ENCODE results near the gene ZNF576. TPM values are rescaled to one million over a fixed set of nuclear protein-coding genes. Genes with fewer than 3 reads are reported as not detected.

The ZNF576 gene
- total and polyA plus RNA-seq, 2 experiments from 2014 or later, result 5.9 to 16.9 TPM

GRCh38 chr19:43562698-43563241, 33.6 kb upstream of the ZNF576 start:
- Histone ChIP-seq H3K79me2 (replicated peaks; ENCODE audit: insufficient read depth) (no peaks in the 10 kb centered on the region), H3K4me1 (ENCODE audit: insufficient read depth) (no peaks in the 10 kb centered on the region), H2AFZ (no peak overlapping the region), H3K36me3 (ENCODE audit: insufficient read depth) (no peaks in the 10 kb centered on the region), H3K4me2 (no peak overlapping the region), H3K4me3 (no peak overlapping the region), H3K27ac (ENCODE audit: low read depth) (no peak overlapping the region), H3F3A (replicated peaks; ENCODE audit: low read depth) (0 out of 2 replicates have a peak, but pooled peaks cover 5% of the 10 kb centered on the region), H3K27me3 (ENCODE audit: insufficient read depth) (no peaks in the 10 kb centered on the region), H4K20me1 (replicated peaks; ENCODE audit: insufficient read depth) (no peaks in the 10 kb centered on the region; the same call in 1 of the 2 replicates), H3K9me2 (ENCODE audit: insufficient read depth) (no peaks in the 10 kb centered on the region)
- H3K9me3 Mint-ChIP-seq, result no peaks in the 10 kb centered on the region
- H3K4me1 Mint-ChIP-seq, result no peaks in the 10 kb centered on the region
- no peak for TF ChIP-seq STAT1 (IDR thresholded peaks at IDR 0.05; ENCODE audit: unreplicated experiment)
- no peak for TF ChIP-seq ZNF331 (CRISPR knock-in tag; IDR thresholded peaks at IDR 0.05; ENCODE audit: low read depth)
- TF ChIP-seq, protein P1, sequence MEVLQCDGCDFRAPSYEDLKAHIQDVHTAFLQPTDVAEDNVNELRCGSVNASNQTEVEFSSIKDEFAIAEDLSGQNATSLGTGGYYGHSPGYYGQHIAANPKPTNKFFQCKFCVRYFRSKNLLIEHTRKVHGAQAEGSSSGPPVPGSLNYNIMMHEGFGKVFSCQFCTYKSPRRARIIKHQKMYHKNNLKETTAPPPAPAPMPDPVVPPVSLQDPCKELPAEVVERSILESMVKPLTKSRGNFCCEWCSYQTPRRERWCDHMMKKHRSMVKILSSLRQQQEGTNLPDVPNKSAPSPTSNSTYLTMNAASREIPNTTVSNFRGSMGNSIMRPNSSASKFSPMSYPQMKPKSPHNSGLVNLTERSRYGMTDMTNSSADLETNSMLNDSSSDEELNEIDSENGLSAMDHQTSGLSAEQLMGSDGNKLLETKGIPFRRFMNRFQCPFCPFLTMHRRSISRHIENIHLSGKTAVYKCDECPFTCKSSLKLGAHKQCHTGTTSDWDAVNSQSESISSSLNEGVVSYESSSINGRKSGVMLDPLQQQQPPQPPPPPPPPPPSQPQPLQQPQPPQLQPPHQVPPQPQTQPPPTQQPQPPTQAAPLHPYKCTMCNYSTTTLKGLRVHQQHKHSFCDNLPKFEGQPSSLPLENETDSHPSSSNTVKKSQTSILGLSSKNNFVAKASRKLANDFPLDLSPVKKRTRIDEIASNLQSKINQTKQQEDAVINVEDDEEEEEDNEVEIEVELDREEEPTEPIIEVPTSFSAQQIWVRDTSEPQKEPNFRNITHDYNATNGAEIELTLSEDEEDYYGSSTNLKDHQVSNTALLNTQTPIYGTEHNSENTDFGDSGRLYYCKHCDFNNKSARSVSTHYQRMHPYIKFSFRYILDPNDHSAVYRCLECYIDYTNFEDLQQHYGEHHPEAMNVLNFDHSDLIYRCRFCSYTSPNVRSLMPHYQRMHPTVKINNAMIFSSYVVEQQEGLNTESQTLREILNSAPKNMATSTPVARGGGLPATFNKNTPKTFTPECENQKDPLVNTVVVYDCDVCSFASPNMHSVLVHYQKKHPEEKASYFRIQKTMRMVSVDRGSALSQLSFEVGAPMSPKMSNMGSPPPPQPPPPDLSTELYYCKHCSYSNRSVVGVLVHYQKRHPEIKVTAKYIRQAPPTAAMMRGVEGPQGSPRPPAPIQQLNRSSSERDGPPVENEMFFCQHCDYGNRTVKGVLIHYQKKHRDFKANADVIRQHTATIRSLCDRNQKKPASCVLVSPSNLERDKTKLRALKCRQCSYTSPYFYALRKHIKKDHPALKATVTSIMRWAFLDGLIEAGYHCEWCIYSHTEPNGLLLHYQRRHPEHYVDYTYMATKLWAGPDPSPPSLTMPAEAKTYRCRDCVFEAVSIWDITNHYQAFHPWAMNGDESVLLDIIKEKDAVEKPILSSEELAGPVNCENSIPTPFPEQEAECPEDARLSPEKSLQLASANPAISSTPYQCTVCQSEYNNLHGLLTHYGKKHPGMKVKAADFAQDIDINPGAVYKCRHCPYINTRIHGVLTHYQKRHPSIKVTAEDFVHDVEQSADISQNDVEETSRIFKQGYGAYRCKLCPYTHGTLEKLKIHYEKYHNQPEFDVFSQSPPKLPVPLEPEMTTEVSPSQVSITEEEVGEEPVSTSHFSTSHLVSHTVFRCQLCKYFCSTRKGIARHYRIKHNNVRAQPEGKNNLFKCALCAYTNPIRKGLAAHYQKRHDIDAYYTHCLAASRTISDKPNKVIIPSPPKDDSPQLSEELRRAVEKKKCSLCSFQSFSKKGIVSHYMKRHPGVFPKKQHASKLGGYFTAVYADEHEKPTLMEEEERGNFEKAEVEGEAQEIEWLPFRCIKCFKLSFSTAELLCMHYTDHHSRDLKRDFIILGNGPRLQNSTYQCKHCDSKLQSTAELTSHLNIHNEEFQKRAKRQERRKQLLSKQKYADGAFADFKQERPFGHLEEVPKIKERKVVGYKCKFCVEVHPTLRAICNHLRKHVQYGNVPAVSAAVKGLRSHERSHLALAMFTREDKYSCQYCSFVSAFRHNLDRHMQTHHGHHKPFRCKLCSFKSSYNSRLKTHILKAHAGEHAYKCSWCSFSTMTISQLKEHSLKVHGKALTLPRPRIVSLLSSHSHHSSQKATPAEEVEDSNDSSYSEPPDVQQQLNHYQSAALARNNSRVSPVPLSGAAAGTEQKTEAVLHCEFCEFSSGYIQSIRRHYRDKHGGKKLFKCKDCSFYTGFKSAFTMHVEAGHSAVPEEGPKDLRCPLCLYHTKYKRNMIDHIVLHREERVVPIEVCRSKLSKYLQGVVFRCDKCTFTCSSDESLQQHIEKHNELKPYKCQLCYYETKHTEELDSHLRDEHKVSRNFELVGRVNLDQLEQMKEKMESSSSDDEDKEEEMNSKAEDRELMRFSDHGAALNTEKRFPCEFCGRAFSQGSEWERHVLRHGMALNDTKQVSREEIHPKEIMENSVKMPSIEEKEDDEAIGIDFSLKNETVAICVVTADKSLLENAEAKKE (CRISPR knock-in tag; IDR thresholded peaks at IDR 0.05), result no peak
- no peak for TF ChIP-seq REST (IDR thresholded peaks at IDR 0.05; ENCODE audit: unreplicated experiment)
- TF ChIP-seq POLR2AphosphoS5 (IDR thresholded peaks at IDR 0.05; ENCODE audit: low read depth), result no peak
- no peak for TF ChIP-seq CREB1 (CRISPR knock-in tag; IDR thresholded peaks at IDR 0.05; ENCODE audit: low read depth)
- no peak for TF ChIP-seq CTCF (conservative IDR thresholded peaks at IDR 0.05; ENCODE audit: low read depth in 2 of 2)
- TF ChIP-seq NANOG (IDR thresholded peaks at IDR 0.05; ENCODE audit: borderline replicate concordance), result no peak
- TF ChIP-seq EZH2phosphoT487 (IDR thresholded peaks at IDR 0.05; ENCODE audit: unreplicated experiment), result no peak
- no peak for TF ChIP-seq JUNB (IDR thresholded peaks at IDR 0.05; ENCODE audit: unreplicated experiment)
- no peak for TF ChIP-seq EZH2 (IDR thresholded peaks at IDR 0.05; ENCODE audit: low read depth, unreplicated experiment)
- no peak for TF ChIP-seq ZNF114 (CRISPR knock-in tag; IDR thresholded peaks at IDR 0.05)
- TF ChIP-seq, protein P2, sequence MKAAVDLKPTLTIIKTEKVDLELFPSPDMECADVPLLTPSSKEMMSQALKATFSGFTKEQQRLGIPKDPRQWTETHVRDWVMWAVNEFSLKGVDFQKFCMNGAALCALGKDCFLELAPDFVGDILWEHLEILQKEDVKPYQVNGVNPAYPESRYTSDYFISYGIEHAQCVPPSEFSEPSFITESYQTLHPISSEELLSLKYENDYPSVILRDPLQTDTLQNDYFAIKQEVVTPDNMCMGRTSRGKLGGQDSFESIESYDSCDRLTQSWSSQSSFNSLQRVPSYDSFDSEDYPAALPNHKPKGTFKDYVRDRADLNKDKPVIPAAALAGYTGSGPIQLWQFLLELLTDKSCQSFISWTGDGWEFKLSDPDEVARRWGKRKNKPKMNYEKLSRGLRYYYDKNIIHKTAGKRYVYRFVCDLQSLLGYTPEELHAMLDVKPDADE (IDR thresholded peaks at IDR 0.05), result no peak
- no peak for ATAC-seq
- peaks cover 23% of the 10 kb centered on the region for H3K36me3 Mint-ChIP-seq (ENCODE audit: low read depth)
- DNase-seq (ENCODE audit: low spot score), result no peak
- no peak overlapping the region for H3K4me3 Mint-ChIP-seq
- H3K27me3 Mint-ChIP-seq (ENCODE audit: insufficient read depth, low read depth, poor library complexity), result peaks cover 2% of the 10 kb centered on the region
- no peak overlapping the region for H3K27ac Mint-ChIP-seq

Data from GM23338 (cell line).